Testis (tissue), 2 donors: ENCODE data around the gene FYN.

Source experiments
- POLR2A ChIP-seq: fragments of 450-650 bp; IDR thresholded peaks from one replicate; pipeline ENCODE4 v1.6.1; 2017; ENCODE audit warnings: antibody characterized with exemption, mild to moderate bottlenecking, moderate library complexity
- TF ChIP-seq, protein P1 (sequence below), 3 experiments: fragments of 450-650 bp in 2 of 3; fragments of 200-600 bp in 1 of 3; sonication (generic) in 1 of 3; IDR thresholded peaks; one replicate each; pipeline ENCODE4 v1.5.1; 2016 to 2019; ENCODE audit warnings: antibody characterized with exemption in 3 of 3, mild to moderate bottlenecking in 2 of 3, moderate library complexity in 1 of 3

- TF ChIP-seq, protein P1, sequence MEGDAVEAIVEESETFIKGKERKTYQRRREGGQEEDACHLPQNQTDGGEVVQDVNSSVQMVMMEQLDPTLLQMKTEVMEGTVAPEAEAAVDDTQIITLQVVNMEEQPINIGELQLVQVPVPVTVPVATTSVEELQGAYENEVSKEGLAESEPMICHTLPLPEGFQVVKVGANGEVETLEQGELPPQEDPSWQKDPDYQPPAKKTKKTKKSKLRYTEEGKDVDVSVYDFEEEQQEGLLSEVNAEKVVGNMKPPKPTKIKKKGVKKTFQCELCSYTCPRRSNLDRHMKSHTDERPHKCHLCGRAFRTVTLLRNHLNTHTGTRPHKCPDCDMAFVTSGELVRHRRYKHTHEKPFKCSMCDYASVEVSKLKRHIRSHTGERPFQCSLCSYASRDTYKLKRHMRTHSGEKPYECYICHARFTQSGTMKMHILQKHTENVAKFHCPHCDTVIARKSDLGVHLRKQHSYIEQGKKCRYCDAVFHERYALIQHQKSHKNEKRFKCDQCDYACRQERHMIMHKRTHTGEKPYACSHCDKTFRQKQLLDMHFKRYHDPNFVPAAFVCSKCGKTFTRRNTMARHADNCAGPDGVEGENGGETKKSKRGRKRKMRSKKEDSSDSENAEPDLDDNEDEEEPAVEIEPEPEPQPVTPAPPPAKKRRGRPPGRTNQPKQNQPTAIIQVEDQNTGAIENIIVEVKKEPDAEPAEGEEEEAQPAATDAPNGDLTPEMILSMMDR (IDR thresholded peaks at IDR 0.05) = no peak
- no peak for TF ChIP-seq POLR2A
Measured at GRCh38 chr6:111688331-111688730, 184.9 kb downstream of the FYN start.
